GM10266 (cell line): ENCODE data around the gene FASLG.

Experiments
- DNase-seq: peaks from one replicate; pipeline ENCODE4 v3.0.0; 2012; ENCODE audit errors: extremely low spot score
- CTCF ChIP-seq: IDR thresholded peaks from 2 replicates; pipeline ENCODE4 v1.5.1; 2012; ENCODE audit warnings: mild to moderate bottlenecking, low read depth; ENCODE audit not compliant: control insufficient read depth, insufficient read depth; ENCODE audit errors: missing control alignments

Gene FASLG

GRCh38 chr1:172642970-172643369, 15.9 kb upstream of the FASLG start:
- TF ChIP-seq CTCF, result no peak
- DNase-seq, result no peak

- no peak for DNase-seq
- TF ChIP-seq CTCF, result no peak
These were observed 12.2 kb upstream of the FASLG start for GRCh38 chr1:172646653-172647052.

GRCh38 chr1:172647110-172647564, 11.8 kb upstream of the FASLG start:
- no peak for TF ChIP-seq CTCF
- no peak for DNase-seq

- no peak for TF ChIP-seq CTCF
- DNase-seq, result no peak
These were observed 10.9 kb upstream of the FASLG start for GRCh38 chr1:172647987-172648386.

- no peak for DNase-seq
- TF ChIP-seq CTCF, result no peak
These were observed 8.3 kb upstream of the FASLG start for GRCh38 chr1:172650474-172651193.

GRCh38 chr1:172653015-172653709, 5.7 kb upstream of the FASLG start:
- no peak for TF ChIP-seq CTCF
- DNase-seq, result no peak

- TF ChIP-seq CTCF, result no peak
These were observed 4.4 kb upstream of the FASLG start for GRCh38 chr1:172654535-172654934.

More at GRCh38 chr1:172654535-172654934, 4.4 kb upstream of the FASLG start:
- DNase-seq, result no peak
